K562 (cell line): Measurements from ENCODE around the gene RABL3. TPM values are rescaled to one million over a fixed set of nuclear protein-coding genes. Genes with fewer than 3 reads are reported as not detected.

Experiments
- BRD9 ChIP-seq: fragments of 450-650 bp; IDR thresholded peaks from 2 replicates; pipeline ENCODE4 v1.6.1; 2018; ENCODE audit warnings: low read depth; ENCODE audit not compliant: partially characterized antibody
- CREB1 ChIP-seq, 2 experiments: sonication (generic) in 1 of 2; formaldehyde crosslinking in 1 of 2; IDR thresholded peaks; 2 replicates each; pipeline versions ENCODE4 v1.6.1 to v1.8.0; 2012 to 2022; ENCODE audit warnings: inconsistent platforms in 1 of 2, mild to moderate bottlenecking in 1 of 2, missing genetic modification reagents in 1 of 2, moderate library complexity in 1 of 2
- E2F6 ChIP-seq, 2 experiments: IDR thresholded peaks; 2 replicates each; pipeline ENCODE4 v1.6.1; 2011; ENCODE audit warnings: borderline replicate concordance in 1 of 2, control low read depth in 1 of 2, low read depth in 1 of 2, low read length in 1 of 2, mild to moderate bottlenecking in 1 of 2, mixed read lengths in 1 of 2, moderate library complexity in 1 of 2; ENCODE audit not compliant: insufficient read depth in 1 of 2, insufficient read length in 1 of 2, poor library complexity in 1 of 2, severe bottlenecking in 1 of 2; ENCODE audit errors: extremely low read depth in 1 of 2
- GATAD2B ChIP-seq: fragments of 450-650 bp; IDR thresholded peaks from 2 replicates; pipeline ENCODE4 v1.6.1; 2017; ENCODE audit warnings: mild to moderate bottlenecking, borderline replicate concordance
- JUN ChIP-seq, 2 experiments: sonication (generic) in 1 of 2; formaldehyde crosslinking in 1 of 2; IDR thresholded peaks; 2 replicates each; pipeline versions ENCODE4 v1.6.1 to v1.8.0; 2012 to 2022; ENCODE audit warnings: borderline replicate concordance in 2 of 2, mild to moderate bottlenecking in 2 of 2, improper control_type of control experiment in 1 of 2, low read depth in 1 of 2, low read length in 1 of 2, missing genetic modification reagents in 1 of 2
- KHSRP ChIP-seq: fragments of 450-650 bp; IDR thresholded peaks from 2 replicates; pipeline ENCODE4 v1.6.1; 2017
- MAFF ChIP-seq: IDR thresholded peaks from 2 replicates; pipeline ENCODE4 v1.6.1; 2012; ENCODE audit warnings: low read length, improper control_type of control experiment
- MAFG ChIP-seq: fragments of 450-650 bp; conservative IDR thresholded peaks from 2 replicates; pipeline ENCODE4 v1.6.1; 2016; ENCODE audit warnings: missing genetic modification characterization, missing compliant biosample characterization
- NCOA1 ChIP-seq: fragments of 450-650 bp; IDR thresholded peaks from 2 replicates; pipeline ENCODE4 v1.6.1; 2016; ENCODE audit warnings: low read depth
- NEUROD1 ChIP-seq: fragments of 150-350 bp; IDR thresholded peaks from 2 replicates; pipeline ENCODE4 v1.6.1; 2014; ENCODE audit warnings: borderline replicate concordance, low read length, low read depth; ENCODE audit not compliant: partially characterized antibody
- PML ChIP-seq: IDR thresholded peaks from 2 replicates; pipeline ENCODE4 v1.6.1; 2012; ENCODE audit warnings: low read length, inconsistent platforms
- POLR2H ChIP-seq: IDR thresholded peaks from 2 replicates; pipeline ENCODE4 v1.6.1; 2016; ENCODE audit warnings: missing genetic modification characterization, low read depth, mild to moderate bottlenecking, control low read depth, missing compliant biosample characterization, moderate library complexity
- SMARCA4 ChIP-seq: fragments of 450-650 bp; IDR thresholded peaks from 2 replicates; pipeline ENCODE4 v1.6.1; 2016
- SREBF1 ChIP-seq: fragments of 150-350 bp; IDR thresholded peaks from 2 replicates; pipeline ENCODE4 v1.6.1; 2014; ENCODE audit warnings: antibody characterized with exemption, low read depth, low read length, borderline replicate concordance
- TARDBP ChIP-seq: fragments of 450-650 bp; IDR thresholded peaks from 2 replicates; pipeline ENCODE4 v1.6.1; 2016
- ZNF395 ChIP-seq: fragments of 200-800 bp; sonication (Bioruptor generic); IDR thresholded peaks from 2 replicates; pipeline ENCODE4 v1.6.1; 2017; ENCODE audit warnings: missing genetic modification characterization, missing compliant biosample characterization
- ZNF766 ChIP-seq: fragments of 200-800 bp; sonication (Bioruptor generic); conservative IDR thresholded peaks from 2 replicates; pipeline ENCODE4 v1.6.1; 2016; ENCODE audit warnings: missing genetic modification characterization, missing compliant biosample characterization
- polyA plus RNA-seq, 8 experiments: library from polyadenylated mRNA; depleted of rRNA in 4 of 8; stranded (reverse) in 5 of 8; unstranded in 3 of 8; fragments of >200 nt; fragmentation: Nextera tagmentation in 2 of 8; fragmentation: Illumina TruSeq in 1 of 8; extraction: Ambion mirVana in 2 of 8; extraction: Trizol in 1 of 8; gene quantifications; 2 replicates each; pipeline versions ENCODE4 v1.2.1 to v1.2.3, GENCODE V29; 2011 to 2014; ENCODE audit warnings: inconsistent platforms in 1 of 8, missing spikeins in 1 of 8
- total RNA-seq, 7 experiments: library from RNA; depleted of rRNA in 6 of 7; stranded (reverse); fragments of >200 nt in 6 of 7; fragmentation: Illumina TruSeq in 2 of 7; extraction: Trizol in 2 of 7; gene quantifications; 2 replicates each; pipeline versions ENCODE4 v1.2.1 to v1.2.3, GENCODE V29; 2011 to 2021; ENCODE audit warnings: low replicate concordance in 1 of 7

Gene RABL3
- total and polyA plus RNA-seq, 9 of the 15 experiments (the other 6 are each of a cell fraction or from before 2014, with no cell fraction given) = 6.5 to 30.7 (median 12.3) TPM

- no peak for TF ChIP-seq SREBF1
- TF ChIP-seq BRD9 = peak; percentile 22
- TF ChIP-seq PML = peak; percentile 42; the same call in 1 of the 2 replicates
- no peak for TF ChIP-seq KHSRP
- TF ChIP-seq ZNF395 = 0 out of 2 replicates have a peak, but pooled peaks have one; percentile 38
- TF ChIP-seq MAFG = peak; percentile 88
- TF ChIP-seq TARDBP = 0 out of 2 replicates have a peak, but pooled peaks have one; percentile 27
- TF ChIP-seq GATAD2B = no peak
- TF ChIP-seq POLR2H (tag) = peak; percentile 23; the same call in 1 of the 2 replicates
- TF ChIP-seq CREB1 (IDR thresholded peaks at IDR 0.05) = peak; percentile 54
- TF ChIP-seq CREB1 (CRISPR knock-in tag; IDR thresholded peaks at IDR 0.05) = peak; percentile 64; the same call in 1 of the 2 replicates
- peak; percentile 74; the same call in 1 of the 2 replicates for TF ChIP-seq ZNF766
- peak in 1 of 2 experiments; percentile 40 for TF ChIP-seq E2F6 (IDR thresholded peaks at IDR 0.05; ENCODE audit: borderline replicate concordance in 1 of 2, extremely low read depth in 1 of 2, insufficient read depth in 1 of 2, insufficient read length in 1 of 2, low read depth in 1 of 2, low read length in 1 of 2, poor library complexity in 1 of 2, severe bottlenecking in 1 of 2)
- peak; percentile 44; the same call in 1 of the 2 replicates for TF ChIP-seq NCOA1
- TF ChIP-seq NEUROD1 = peak; percentile 54
- TF ChIP-seq JUN (IDR thresholded peaks at IDR 0.05; ENCODE audit: borderline replicate concordance, low read depth, low read length) = peak; percentile 71; the same call in 1 of the 2 replicates
- TF ChIP-seq JUN (CRISPR knock-in tag; IDR thresholded peaks at IDR 0.05; ENCODE audit: borderline replicate concordance) = no peak
- peak; percentile 77 for TF ChIP-seq SMARCA4
- TF ChIP-seq MAFF = peak; percentile 90
Observed at GRCh38 chr3:120642368-120642948, 99.9 kb downstream of the RABL3 start (continued).
